Measurements from ENCODE around the gene CCDC50.

The CCDC50 gene

DNA sequence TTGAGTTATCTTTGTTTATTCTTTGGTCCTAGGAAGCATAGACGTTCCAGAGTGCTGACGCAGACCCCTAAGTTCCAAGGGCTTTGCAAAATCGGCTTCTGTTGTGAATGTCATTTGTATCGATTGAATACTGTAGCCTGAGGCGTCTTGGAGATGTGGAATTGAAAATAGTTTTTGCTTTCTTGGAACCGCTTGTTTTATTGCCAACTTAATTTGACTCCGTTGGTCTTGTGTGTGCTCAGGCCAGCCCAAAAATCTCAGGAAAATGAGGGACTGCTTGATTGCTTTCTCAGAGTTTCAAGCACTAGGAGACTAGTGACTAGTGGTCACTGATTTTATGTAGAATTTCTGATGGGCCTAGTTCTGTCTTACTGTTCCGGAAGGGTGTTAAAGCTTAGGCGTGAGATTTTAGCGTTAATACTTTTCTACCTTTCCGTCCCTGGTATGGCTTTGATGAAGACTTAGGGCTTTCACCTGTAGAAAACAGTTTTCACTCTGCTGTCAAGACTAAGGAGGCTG, 1.4 kb downstream of the CCDC50 start:
- no peak for TF ChIP-seq GATA2 (IDR thresholded peaks at IDR 0.05; ENCODE audit: low read depth, low read length)
- TF ChIP-seq GATA3 (IDR thresholded peaks at IDR 0.05; ENCODE audit: low read depth, low read length) = no peak

DNA sequence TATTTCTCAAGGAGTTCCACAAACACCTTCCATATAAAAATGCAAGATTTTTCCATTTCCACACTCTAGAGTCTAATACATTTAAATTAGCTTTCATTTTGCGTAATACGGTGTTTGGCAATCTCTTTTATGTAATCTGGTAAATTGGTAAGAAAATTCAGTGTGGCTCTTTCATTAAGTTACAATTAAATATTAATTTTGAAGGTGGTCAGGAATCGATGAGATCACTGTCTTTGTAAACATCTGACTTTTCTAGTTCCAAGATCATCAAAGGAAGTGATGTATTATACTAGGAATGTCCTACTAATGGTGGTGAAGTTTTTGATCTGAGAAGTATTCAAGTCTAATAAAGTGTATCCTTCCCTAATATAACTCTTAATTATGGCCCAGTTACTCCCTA, 2.2 kb downstream of the CCDC50 start:
- TF ChIP-seq GATA3 (IDR thresholded peaks at IDR 0.05; ENCODE audit: low read depth, low read length) (no peak), GATA2 (IDR thresholded peaks at IDR 0.05; ENCODE audit: low read depth, low read length) (no peak)

DNA sequence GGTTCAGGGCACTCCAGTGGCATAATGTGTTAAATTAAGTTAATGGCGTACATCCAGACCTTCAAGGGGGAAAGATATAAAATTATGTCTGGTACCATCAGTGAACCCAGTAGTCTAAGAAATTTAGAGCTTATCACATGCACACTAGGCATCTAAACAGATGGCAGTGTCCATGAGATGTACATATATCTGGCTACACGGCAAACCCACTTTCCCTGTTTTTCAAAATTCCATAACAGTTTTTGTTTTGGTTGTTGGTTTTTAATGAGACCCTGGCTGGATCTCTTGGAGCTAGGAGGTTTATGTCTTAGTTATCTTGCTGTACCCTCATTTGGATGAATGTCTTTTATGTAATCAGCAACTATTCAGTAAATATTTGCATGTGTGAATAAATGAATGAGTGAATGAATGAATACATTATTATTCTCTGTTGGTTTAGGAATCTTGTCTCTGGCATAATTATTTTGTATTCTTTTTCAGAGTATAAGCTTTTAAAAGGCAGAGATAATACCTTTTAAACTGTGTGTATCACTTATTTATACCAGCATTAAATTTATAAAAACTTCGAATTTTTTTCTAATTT, 4.2 kb downstream of the CCDC50 start:
- TF ChIP-seq GATA3 (IDR thresholded peaks at IDR 0.05; ENCODE audit: low read depth, low read length) = no peak
- no peak for TF ChIP-seq GATA2 (IDR thresholded peaks at IDR 0.05; ENCODE audit: low read depth, low read length)

DNA sequence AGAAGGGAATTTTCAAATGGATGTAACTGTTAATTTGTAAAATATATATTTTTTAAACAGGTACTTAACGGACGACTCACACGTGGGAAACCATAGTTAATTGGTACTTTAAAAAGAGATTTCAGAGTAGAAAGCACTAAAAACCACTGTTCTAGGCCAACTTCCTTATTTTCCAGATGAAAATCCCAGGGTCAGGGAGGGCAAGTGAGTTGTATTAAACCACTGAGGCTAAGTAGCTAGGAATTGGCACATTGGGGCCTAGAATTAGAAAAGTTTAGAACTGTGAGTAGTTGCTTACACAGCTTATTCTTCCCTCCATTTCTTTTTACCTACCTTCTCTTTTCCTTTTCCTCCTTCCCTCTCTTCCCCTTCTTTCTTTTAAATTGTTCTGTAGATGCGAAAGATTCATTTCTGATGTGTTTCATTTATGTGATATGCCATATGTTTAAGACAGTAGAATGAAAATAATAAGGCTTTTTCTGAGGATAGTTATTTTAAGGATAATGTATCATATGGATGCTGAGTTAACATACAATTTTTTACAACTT, 5.2 kb downstream of the CCDC50 start:
- TF ChIP-seq GATA3 (IDR thresholded peaks at IDR 0.05; ENCODE audit: low read depth, low read length) (no peak), GATA2 (IDR thresholded peaks at IDR 0.05; ENCODE audit: low read depth, low read length) (no peak)

DNA sequence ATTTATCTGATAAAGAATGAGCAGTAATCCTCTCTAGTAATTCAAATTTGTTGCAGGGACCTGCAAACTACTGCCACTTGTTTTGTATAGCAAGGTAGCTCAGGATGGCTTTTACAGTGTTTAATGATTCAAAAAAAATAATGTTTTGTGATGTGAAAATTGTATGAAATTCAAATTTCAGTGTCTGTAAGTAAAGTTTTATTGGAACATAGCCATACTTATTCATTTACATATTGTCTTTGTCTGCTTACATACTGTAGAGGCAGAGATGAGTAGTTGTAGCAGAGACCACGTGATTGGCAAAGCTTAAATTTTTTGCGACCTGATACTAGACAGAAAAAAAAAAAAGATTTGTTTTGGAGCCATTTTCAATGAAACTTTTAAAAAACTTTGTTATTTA, 7.6 kb downstream of the CCDC50 start:
- TF ChIP-seq GATA3 (IDR thresholded peaks at IDR 0.05; ENCODE audit: low read depth, low read length) (no peak), GATA2 (IDR thresholded peaks at IDR 0.05; ENCODE audit: low read depth, low read length) (no peak)

DNA sequence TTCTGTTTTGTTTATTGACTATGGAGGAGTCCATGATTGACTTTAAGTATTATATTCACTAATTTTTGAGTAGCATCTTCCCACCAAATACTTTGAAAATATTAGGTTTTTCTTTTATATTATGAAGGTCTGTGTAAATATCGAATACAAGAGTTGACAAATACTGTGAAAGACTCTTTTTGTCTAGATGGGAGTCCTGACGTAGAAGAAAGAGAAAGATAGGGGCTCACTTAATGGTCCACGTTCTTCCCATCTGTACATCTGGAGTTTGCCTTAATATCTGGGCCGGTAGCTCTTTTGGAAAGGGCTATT, 8.9 kb downstream of the CCDC50 start:
- TF ChIP-seq GATA3 (IDR thresholded peaks at IDR 0.05; ENCODE audit: low read depth, low read length) (no peak), GATA2 (IDR thresholded peaks at IDR 0.05; ENCODE audit: low read depth, low read length) (no peak)

DNA sequence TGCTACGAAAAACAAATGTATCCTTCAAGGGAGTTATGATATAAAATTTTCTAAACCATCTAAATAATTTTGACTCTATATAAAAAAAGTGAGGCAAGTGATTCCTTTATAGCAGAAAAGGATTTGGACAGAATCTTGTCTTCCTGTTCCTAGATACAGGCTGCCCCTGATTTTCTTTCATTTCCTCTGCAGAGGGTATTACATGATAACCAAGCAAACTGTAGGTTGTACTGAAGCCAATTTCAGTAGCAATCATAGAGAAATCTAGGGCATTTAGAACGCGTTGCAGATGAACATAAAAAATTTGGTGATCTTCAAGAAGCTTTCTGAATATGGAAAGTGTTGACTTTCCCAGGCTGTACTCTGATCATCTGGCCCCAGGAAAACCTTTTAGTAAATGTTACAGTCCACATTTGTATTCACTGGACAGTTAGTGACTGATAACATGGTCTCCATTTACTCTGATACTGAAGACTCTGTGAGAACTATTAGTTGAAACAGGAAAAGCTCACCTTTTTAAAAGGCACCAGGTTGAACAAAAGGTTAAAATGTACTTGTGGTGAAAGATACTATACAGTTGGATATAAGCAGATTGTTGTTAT, 10.2 kb downstream of the CCDC50 start:
- TF ChIP-seq GATA2 (IDR thresholded peaks at IDR 0.05; ENCODE audit: low read depth, low read length) = no peak
- no peak for TF ChIP-seq GATA3 (IDR thresholded peaks at IDR 0.05; ENCODE audit: low read depth, low read length)

DNA sequence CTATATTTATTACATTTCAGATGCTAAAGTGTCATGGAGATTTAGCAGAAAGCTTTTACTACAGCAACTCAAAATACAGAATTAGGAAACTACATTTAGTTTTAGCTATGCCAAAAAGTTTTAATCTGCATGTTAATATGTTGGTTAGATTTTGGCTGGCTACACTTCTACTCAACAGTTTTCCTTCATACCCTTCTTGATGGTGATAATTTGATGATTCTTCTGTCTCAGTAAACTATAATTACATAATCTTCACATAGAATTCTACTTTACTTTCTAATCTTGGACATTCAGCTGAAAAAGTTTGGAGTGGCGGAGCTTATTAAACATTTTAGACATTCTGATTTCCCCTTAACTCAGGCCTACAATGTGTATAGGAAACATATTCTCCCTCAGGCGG, 11.2 kb downstream of the CCDC50 start:
- TF ChIP-seq GATA2 (IDR thresholded peaks at IDR 0.05; ENCODE audit: low read depth, low read length) = no peak
- no peak for TF ChIP-seq GATA3 (IDR thresholded peaks at IDR 0.05; ENCODE audit: low read depth, low read length)

DNA sequence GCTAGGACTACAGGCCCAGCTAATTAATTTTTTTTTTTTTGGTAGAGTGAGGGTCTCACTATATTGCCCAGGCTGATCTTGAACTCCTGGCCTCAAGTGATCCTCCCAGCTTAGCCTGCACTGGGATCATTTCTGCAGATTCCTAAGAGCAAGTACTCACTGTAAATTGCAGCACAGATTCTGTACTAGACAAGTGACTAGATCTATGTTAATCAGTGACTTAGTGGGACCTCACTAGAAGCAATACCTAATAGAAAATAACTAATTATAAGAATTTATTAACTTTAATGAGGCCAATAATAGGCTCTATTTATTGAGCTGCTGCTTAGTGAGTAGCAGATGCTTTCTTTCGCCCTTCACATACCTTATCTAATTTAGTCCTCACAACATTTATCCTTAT, 11.8 kb downstream of the CCDC50 start:
- no peak for TF ChIP-seq GATA3 (IDR thresholded peaks at IDR 0.05; ENCODE audit: low read depth, low read length)
- TF ChIP-seq GATA2 (IDR thresholded peaks at IDR 0.05; ENCODE audit: low read depth, low read length) = no peak

DNA sequence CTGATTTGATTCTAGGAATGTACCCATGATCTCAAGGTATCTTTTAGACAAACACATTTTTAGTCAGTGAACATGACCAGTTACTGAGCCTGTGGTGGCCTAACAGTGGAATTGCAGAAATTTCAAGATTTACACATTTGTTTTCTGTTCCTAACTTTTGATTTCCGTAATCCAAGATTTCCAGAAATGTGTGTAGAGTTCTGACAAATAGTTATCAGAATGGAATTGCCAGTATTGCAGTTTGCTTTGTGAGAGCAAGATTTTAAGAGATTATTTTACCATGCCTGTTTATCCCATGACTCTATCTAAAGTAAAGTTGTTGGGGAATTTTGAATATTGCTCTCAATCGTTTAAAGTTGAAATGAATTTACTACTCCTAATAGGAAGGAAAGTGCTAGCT, 12.8 kb downstream of the CCDC50 start:
- no peak for TF ChIP-seq GATA2 (IDR thresholded peaks at IDR 0.05; ENCODE audit: low read depth, low read length)
- no peak for TF ChIP-seq GATA3 (IDR thresholded peaks at IDR 0.05; ENCODE audit: low read depth, low read length)

DNA sequence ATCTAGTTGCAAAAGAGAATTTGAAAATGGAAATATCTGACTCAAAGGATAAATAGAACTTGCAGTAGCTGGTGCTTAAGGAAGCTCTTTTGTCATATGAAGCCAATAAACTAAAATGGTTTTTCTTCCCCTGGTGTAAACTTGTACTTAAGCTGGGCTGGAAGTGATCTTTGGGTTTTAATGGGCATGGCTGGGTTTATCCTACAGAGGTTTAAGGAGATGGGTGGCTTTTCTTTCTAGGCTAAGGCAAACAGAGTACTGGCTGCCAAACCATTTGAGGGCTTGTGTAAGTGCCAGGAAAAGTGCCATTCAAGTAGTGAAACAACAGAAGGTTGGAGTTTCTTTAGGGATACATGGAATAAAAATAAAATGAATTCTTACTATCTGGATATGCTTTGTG, 13.2 kb downstream of the CCDC50 start:
- TF ChIP-seq GATA3 (IDR thresholded peaks at IDR 0.05; ENCODE audit: low read depth, low read length) (no peak), GATA2 (IDR thresholded peaks at IDR 0.05; ENCODE audit: low read depth, low read length) (no peak)

DNA sequence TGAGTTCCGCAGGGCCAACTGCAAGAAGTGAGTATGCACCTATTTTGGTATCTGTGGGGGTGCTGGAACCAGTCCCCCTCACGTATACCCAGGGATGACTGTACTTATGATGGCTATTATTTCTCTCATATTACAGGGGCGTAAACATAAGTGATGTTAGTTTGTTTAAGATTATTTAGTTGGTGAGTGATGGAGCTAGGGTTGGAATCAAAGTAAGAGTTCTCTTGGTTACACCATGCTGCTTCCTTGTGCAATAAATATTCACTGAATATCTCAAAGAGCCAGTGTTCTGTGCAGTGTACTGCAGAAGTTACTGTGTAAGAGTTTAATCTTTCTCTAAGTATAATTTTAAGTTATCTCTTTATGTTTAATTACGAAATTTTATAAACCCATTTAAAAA, 13.9 kb downstream of the CCDC50 start:
- TF ChIP-seq GATA3 (IDR thresholded peaks at IDR 0.05; ENCODE audit: low read depth, low read length) = no peak
- no peak for TF ChIP-seq GATA2 (IDR thresholded peaks at IDR 0.05; ENCODE audit: low read depth, low read length)

DNA sequence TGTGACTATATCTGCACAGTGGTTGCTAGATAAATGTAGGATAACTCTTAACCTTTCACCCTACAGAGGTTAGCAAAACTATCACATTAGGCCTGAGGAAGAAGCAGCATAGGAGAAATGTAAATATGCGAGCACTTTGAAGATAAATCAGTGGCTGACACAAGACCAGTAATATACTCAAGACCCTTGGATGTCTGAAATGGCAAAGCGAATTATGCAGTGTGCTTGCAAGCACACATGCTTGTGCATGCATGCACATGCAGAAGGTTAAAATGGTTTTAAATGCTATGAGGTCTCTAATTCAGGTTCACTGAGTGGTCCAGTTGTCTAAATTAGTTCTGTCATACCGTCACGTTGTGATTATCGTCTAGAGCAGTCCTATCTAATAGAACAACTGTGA, 14.7 kb downstream of the CCDC50 start:
- TF ChIP-seq GATA2 (IDR thresholded peaks at IDR 0.05; ENCODE audit: low read depth, low read length) (no peak), GATA3 (IDR thresholded peaks at IDR 0.05; ENCODE audit: low read depth, low read length) (no peak)

DNA sequence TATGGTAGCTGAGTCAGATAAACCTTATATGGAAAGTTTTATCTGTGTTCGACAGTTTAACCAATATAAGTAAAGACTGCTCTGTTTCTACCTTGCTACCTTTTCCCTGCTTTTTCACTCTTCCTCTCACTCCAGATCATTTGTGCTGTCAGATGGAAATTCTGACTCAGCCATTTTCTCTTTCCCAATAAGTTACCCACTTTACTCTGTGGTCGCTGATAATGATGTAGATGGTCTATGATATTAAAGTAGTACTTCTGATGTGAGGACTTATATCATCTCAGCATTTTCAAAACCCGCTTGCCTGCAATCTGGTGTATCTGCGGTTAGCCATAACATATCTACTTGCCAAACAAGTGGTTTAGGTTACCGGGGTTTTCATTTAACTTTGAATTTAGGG, 16.1 kb downstream of the CCDC50 start:
- no peak for TF ChIP-seq GATA2 (IDR thresholded peaks at IDR 0.05; ENCODE audit: low read depth, low read length)
- no peak for TF ChIP-seq GATA3 (IDR thresholded peaks at IDR 0.05; ENCODE audit: low read depth, low read length)

DNA sequence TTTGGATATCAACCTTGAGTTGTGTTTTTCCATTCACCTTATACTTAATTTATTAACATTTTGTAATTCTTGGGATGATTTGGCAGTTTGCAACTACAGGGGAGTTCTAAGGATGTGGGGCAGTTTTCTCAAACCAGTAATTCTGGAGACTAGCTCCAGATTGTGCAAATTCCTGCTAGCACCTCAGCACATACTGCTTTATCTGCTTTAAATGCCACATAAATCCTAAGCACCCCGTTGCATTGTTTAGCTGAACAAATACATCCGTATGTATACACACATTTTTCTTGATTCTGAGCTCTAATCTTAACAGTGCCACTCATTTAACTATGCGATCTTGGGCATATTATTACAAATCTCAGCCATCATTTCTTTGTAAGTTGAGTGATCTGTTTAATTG, 18.0 kb downstream of the CCDC50 start:
- TF ChIP-seq GATA3 (IDR thresholded peaks at IDR 0.05; ENCODE audit: low read depth, low read length) (no peak), GATA2 (IDR thresholded peaks at IDR 0.05; ENCODE audit: low read depth, low read length) (no peak)

All from SH-SY5Y (cell line).